Measurements from ENCODE around the gene TC2N. TPM values are rescaled to one million over a fixed set of nuclear protein-coding genes. Genes with fewer than 3 reads are reported as not detected.
A peak's percentile ranks its signal among the peaks of the same experiment; 100 is the strongest.
"Not testable (repeated sequence)": the region's sequence is repeated elsewhere in the genome, so short reads cannot be mapped to it uniquely, and the experiment has no call there.

Gene TC2N
- total RNA-seq, 1 donor from 2014 or later, result 11.1 TPM

DNA sequence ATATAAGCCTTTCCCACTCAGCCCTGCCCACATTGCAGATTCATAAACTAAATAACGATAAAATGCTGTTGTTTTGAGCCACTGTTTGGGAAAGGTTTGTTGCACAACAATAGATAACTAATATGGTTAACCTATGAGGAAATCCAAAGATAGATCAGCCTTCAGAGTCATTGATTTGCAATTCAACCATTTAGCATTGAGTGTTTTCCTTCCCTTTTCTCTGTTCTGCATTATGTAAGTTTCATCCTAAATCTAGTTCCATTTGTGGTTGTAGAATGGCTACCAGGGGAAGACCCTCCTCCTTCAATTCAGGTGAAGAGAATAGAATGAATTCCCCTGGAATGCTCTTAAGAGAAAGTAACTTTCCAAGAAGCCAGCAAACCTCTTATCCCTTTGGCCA, 19.6 kb downstream of the TC2N start:
- intact Hi-C loops (cut with DNase I), result no loop called here
- DNase-seq, result no peak
- no peak for ATAC-seq (ENCODE audit: poor library complexity)

DNA sequence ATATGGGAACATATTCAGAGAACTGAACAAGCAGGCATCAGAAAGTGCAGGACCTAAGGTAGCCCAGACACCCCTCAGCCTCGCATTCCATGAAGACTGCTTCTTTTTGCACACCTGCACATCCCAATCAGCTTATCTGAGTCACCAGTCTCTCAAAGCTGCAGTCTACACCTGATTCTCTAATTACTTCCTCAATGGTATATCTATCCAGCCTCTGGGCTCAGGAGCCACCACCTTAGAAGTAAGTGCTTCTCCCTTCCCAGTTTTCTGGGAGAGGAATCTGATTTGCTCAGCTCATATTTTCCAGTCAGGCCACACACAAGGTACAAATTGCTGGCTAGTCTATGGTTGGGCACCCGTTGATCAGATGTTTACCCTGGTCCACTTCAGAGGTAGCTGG, 21.7 kb downstream of the TC2N start:
- intact Hi-C loops (cut with DNase I), result no loop called here
- no peak for ATAC-seq (ENCODE audit: poor library complexity)
- no peak for DNase-seq

DNA sequence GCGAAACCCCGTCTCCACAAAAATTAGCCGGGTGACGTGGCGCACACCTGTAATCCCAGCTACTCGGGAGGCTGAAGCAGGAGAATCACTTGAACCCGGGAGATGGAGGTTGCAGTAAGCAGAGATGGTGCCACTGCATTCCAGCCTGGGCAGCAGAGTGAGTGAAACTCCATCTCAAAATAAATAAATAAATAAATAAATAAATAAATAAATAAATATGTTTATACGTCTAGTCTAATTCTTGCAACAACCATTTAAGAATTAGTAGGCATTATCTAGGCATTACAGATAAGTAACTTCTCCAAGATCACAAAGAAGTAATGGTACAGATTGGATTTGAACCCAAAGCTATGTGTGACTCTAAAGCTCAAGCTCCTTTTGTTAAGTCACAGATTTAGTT, 22.3 kb downstream of the TC2N start:
- intact Hi-C loops (cut with DNase I); ATAC-seq (ENCODE audit: poor library complexity); DNase-seq: not testable (repeated sequence)

DNA sequence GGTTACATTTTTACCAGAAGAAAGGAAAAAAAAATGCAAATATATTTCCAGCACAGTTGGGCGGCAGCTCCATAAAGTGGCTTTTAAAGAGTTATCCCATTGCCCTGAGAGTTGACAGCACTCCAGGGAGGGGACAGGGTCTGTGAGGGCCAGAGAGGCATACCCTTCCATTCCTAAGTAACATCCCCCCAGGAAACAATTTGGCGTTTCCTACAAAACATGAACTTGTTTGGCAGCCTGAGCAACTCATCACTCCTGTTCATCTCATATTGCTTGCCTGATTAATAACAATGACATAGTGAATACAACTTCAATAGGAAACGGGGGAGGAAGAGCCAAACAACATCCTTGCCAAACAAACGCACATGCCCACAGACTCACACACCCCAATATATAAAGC, 23.3 kb downstream of the TC2N start:
- no peak for DNase-seq
- intact Hi-C loops (cut with DNase I), result no loop called here
- ATAC-seq (ENCODE audit: poor library complexity), result no peak

DNA sequence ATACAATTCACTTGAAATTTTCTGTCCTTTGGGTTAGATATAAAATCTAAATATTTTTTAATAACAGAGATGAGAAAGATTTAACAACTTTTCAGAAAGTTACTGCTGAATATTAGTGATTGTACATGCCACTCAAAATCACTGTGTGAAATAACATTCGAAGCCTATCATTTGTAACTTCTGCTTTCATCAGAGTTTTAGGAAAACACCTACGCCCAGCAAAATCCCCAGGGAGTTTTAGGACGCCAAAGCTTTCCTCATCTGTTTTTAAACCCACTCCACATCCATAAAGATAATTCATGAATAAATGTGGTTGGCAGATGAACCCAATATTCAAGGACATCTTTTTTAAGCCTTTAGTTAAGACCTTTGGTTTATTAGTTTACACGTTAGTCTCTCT, 23.9 kb downstream of the TC2N start:
- DNase-seq, result no peak
- ATAC-seq (ENCODE audit: poor library complexity), result no peak
- intact Hi-C loops (cut with DNase I), result no loop called here

DNA sequence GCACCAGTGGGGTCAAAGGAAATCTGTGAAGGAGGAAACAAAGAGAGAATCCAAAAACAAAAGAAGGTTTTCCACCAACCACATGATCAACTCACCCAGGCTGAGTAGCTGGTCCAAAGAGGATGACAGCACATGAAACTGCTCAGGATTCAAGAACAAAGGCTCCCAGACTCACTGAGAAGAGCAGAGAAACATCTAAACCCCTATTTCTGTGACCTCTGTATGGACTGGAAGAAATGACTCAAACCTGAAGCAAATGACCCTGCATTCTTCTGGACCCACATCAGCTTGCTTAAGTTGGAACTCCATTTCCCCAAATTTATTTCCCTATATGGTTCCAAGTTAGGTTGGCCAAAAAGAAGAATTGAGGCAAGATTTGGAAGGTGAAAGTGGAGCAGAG, 26.3 kb downstream of the TC2N start:
- ATAC-seq (ENCODE audit: poor library complexity) (no peak), DNase-seq (no peak)
- intact Hi-C loops (cut with DNase I), result no loop called here

DNA sequence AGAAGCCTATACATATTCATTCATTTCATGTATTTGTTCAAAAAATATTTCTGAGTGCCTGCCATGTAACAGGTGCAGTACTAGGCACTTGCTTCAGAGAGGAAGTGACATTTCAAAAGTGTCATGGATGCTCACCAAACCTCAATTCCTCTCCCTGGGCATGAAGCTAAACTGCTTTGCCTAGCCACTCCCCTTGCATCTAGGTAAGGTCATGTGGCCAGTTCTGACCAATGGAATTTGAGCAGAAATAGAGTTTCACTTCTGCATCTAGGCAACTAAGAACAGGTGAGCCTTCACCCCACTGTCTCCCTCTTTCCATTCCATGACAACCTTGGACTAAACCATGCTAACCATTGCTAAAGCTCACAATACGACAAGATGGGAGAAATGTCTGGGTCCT, 27.6 kb downstream of the TC2N start:
- DNase-seq, result no peak
- intact Hi-C loops (cut with DNase I), result no loop called here
- ATAC-seq (ENCODE audit: poor library complexity), result no peak

DNA sequence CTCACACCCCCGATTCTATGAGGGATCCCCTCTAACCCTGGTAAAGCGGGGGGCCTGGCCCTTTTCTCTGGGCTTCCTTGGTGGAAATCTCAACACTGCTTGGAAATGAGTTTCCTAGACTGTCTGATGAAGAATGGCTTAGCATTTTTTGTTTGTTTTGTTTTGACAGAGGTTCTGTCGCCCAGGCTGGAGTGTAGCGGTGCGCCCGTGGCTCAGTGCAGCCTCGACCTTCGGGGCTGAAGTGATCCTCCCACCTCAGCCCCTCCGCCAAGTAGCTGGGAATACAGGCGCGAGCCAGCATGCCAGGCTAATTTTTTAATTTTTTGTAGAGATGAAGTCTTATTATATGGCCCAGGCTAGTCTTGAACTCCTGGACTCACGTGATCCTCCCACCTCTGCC, 30.3 kb downstream of the TC2N start:
- DNase-seq (no peak), ATAC-seq (ENCODE audit: poor library complexity) (no peak)
- intact Hi-C loops (cut with DNase I), result no loop called here

DNA sequence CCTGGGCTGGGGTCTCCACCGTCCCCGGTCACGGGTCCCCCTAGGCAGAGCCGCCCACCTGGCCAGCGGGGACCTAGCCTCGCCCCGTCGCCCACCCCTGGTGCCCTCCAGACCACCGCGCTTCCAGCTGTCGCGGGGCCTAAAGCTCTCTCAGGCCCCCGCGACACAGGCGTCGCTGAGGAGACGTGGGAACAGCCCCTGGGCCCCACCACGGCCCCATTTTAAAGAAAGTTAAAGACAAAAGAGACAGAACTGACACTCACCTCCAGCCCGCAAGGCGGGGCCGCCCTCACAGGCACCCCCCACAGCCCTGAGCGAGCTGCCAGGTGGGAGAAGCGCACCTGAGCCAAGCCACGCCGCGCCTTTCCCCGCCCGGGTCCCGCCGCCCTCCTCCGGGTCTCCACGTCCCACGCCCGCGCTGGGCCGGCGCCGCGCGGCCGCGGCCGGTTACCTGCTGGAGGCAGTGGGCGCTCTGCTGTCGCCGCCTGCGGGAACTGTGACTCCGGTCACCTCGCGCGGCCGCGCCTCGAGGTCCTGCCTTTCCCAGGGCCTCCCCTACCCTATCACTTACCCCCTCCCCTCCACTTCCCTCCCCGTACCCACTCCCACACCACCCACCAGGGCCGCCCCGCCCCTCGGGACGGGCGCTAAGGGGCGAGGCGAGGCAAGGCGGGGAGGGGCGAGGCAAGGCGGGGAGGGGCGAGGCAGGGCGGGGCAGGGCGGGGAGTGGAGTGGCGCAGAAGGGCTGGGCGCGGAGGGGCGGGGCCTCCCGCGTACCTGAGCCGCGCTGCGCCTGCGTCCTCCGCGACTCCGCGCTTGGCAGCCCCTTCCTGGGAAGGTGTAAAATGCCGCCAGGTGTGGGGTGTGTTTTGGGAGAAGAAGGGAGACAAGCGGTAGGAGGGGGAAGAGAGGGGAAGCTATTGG, 31.2 kb downstream of the TC2N start:
- ATAC-seq (ENCODE audit: poor library complexity) (peak; percentile 96), DNase-seq (peak; percentile 78)
- intact Hi-C loops (cut with DNase I), result no loop called here

DNA sequence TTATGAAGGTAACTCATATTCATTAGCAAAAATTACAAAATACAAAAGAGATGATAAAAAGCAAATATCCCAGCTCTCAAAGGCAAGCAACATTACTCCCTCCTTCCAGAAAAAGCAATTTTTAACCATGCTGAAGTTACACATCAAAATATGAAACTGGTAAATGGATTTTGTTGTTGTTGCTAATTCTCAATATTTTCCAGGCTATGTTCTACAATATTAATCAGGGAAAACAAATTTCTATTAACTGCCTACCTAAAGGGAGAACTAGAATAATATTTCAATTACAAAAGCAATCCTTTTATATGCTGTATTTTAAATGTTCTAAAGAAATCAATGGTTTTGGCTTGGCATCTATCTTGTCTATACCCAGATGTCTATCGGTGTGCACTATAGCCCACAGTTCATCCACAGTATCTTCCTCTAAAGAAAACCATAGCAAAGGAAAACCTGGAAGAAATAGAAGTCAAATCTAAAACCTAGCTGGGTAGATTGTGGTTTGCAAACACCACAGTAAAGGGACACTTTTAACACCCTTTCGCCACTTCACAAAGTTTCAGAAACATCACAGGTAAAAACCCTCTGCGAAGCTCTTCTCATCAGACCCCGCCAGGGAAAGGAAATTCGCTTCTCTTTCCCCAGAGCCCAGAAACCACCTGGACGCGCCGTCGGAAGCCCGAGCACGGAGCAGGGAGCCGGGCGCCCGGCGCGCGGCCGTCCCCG, 32.0 kb downstream of the TC2N start:
- intact Hi-C loops (cut with DNase I), result no loop called here
- ATAC-seq (ENCODE audit: poor library complexity), result peak; percentile 14
- DNase-seq, result no peak

DNA sequence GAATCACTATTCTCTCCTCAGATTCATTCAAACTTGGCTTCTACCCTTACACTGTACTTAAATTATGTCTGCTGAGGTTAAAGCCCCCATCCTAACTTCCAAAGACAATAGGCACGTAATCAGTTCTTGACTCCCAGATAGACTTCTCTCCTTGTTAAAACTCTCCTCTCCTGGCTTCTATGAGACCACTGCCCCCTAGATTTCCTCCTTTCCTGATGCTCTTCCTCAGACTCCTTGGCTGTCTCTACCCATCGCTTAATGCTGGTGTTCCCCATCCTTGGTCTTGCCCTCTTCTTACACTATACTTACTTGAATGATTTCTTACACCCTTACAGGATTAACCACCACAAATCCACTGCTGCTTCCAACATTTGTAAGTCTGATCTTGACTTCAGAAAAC, 32.8 kb downstream of the TC2N start:
- intact Hi-C loops (cut with DNase I), result no loop called here
- no peak for ATAC-seq (ENCODE audit: poor library complexity)
- no peak for DNase-seq

DNA sequence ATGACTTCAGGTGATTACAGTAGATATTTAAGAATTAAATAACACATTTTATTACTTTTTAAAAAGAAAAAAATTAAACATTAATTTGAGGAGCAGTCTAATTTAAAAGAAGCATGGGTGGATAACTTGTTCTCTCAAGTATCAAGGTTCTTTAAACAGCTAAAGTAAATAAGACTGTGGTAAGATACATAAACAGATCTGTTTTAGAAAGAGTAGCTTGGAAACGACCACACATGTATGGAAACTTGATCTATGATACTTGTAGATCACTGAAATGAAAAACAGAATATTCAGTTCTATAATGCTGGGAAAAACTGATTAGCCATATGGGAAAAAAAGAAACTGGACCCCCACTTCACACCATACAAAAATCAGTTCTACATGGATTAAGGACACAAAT, 36.0 kb downstream of the TC2N start:
- intact Hi-C loops (cut with DNase I), result no loop called here
- ATAC-seq (ENCODE audit: poor library complexity) (no peak), DNase-seq (no peak)

DNA sequence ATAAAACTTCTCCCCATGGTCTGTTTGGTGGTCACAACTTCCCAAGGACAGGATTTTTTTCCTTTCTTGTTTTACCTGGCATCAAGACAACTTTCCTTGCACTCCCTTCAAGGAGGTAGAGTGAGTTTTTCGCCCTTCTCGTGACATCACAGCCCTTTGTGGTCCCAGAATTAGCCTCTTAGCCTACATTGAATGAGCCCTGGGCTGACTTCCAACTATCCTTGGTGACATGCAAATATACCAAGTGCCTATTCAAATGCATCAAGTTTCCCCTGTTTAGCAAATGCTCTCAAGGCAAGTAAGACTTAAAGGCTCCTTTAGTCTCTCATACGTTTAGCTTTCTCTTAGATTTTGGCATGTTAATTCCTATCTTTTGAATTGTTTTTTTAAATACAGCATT, 36.6 kb downstream of the TC2N start:
- intact Hi-C loops (cut with DNase I), result no loop called here
- DNase-seq (no peak), ATAC-seq (ENCODE audit: poor library complexity) (no peak)

DNA sequence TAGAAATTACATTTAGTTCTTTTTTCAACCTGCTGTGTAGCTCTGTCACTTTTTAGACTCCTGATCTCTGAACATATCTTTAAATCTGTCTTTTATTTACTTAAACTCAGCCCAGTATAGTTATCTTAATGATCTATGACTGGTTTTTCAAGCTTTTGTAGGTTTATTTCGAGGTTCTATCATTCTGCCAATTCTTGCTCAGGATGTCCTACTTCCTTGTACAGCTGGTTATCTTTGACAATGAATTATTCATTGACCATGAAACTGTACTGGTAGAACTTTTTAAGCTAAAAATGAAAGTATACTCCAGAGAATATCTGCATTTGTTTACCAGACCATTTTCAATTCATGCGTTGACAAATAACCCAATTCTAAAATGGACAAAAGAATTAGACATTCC, 37.8 kb downstream of the TC2N start:
- no peak for ATAC-seq (ENCODE audit: poor library complexity)
- intact Hi-C loops (cut with DNase I), result no loop called here
- no peak for DNase-seq

DNA sequence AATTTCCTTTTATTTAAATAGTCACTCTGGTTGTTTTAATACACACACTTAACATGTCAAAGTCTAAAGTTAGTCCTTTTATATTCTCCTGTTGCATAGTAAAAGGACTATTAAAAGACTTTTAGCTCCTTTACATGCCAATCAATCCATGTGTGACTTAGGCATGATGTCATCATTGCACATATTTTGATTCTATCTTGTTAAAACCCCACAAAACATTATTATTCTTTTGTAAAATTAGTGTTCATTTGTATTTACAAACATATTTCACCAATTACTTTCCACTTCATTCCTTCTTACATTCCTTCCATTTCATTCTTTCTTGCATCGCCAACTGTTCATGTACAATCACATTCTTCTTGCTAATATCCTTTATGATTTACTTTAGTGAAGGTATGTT, 39.6 kb downstream of the TC2N start:
- ATAC-seq (ENCODE audit: poor library complexity) (no peak), DNase-seq (no peak)
- intact Hi-C loops (cut with DNase I), result no loop called here

DNA sequence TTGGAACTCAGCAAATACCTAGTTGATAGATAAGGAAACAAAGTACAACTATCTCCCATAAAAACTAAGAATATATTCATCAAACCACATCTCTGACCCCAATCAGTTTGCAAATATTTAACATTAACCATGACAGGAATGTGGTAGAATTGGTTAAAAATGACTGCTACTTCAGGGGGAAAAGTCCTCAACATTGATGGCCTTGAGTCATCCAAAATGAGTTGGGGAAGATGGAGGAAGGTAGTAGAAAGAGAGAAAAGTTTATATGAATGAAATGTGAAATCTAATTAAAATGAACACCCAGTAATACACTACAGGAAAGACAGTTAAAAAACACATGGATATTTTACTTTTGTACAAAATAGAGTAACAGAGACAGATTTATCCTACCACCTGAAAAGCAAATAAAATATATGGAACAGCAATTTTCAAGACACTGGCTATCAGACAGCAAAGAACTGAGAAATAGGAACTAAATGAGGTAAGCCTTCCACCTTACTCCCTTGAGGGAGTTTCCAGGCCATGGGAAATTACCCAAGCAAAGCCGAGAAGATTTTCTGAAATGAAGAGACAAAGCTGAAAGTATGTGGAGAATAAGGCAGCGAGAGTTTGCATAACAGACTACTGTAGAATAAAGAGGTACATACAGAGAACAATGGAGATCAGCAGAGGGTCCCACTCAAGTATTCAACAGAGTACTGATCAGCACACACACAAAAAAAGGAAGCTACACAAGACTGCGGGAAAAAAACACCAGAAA, 49.6 kb downstream of the TC2N start:
- ATAC-seq (ENCODE audit: poor library complexity) (no peak), DNase-seq (no peak)
- intact Hi-C loops (cut with DNase I), result no loop called here

DNA sequence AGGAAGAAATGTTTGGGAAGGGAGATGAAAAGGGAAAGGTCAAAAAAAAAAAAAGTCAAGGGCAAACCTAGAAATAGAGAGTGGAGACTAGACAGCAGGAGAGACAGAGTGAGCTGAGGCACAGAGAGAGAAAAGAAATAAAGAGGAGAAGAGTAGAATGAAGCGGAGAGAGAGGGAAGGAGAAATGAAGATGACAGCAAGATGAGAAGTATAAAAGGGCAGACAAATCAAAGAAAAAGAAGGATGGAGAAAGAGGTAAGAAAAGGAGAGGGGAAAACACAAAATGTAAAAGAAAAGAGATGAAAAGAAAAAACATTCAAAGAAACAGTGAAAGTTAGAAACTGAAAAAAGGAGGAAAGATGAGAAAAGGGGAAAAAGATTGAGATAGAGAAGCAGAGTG, 53.0 kb downstream of the TC2N start:
- no peak for ATAC-seq (ENCODE audit: poor library complexity)
- no peak for DNase-seq
- intact Hi-C loops (cut with DNase I), result no loop called here

DNA sequence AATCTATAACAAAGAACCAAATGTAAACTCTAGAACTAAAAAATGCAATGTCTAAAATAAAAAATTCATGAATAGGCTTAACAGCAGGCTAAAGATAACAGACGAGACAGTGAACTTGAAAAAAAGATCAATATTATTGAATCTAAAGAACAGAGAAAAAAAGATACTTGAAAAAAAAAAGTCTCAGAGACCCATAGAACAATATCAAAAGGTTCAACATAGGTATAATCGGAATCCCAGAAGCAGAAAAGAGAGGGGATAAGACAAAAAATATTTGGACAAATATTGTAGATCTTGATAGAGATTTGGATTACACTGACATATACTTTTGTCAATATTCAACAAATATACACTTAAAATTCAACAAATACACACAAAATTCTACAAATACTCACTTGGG, 56.6 kb downstream of the TC2N start:
- intact Hi-C loops (cut with DNase I), result no loop called here
- no peak for DNase-seq
- no peak for ATAC-seq (ENCODE audit: poor library complexity)

DNA sequence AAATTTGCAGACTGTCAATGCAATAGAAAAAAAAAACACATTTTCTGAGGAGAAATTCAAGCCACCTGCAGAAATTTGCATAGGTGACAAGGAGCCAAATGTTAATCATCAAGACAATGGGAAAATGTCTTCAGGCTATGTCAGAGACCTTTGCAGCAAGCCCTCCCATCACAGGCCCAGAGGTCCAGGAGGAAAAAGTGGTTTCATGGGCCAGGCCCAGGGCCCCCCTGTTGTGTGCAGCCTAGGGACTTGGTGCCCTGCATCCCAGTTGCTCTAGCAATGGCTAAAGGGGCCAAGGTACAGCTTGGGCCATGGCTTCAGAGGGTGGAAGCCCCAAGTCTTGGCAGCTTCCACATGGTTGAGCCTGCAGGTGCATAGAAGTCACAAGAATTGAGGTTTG, 60.6 kb downstream of the TC2N start:
- DNase-seq (no peak), ATAC-seq (ENCODE audit: poor library complexity) (no peak)
- intact Hi-C loops (cut with DNase I), result no loop called here

DNA sequence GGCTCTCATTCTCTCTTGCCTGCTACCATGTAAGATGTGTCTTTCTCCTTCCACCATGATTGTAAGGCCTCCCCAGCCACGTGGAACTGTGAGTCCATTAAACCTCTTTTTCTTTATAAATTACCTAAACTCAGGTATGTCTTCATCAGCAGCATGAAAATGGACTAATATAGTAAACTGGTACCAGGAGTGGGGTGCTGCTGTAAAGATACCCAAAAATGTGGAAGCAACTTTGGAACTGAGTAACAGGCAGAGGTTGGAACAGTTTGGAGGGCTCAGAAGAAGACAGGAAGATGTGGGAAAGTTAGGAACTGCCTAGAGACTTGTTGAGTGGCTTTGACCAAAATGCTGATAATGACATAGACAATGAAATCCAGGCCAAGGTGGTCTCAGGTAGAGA, 61.2 kb downstream of the TC2N start:
- ATAC-seq (ENCODE audit: poor library complexity); intact Hi-C loops (cut with DNase I); DNase-seq: not testable (repeated sequence)
